Astrocyte (in vitro differentiated cells and primary cell): ENCODE data around the gene HK3. TPM values are rescaled to one million over a fixed set of nuclear protein-coding genes. Genes with fewer than 3 reads are reported as not detected.

Experiments used
- DNase-seq: peaks from one replicate; pipeline ENCODE4 v3.0.0-alpha.2; 2010; ENCODE audit warnings: low read depth
- FAIRE-seq: peaks from 2 replicates; lab custom pipeline; 2011; peaks lifted over from hg19 to GRCh38; lab: Jason Lieb, UNC
- H2AFZ ChIP-seq: 2 replicates; pipeline ENCODE4 v1.6.0; 2012; ENCODE audit warnings: low read depth, low read length, inconsistent platforms
- H3K27ac ChIP-seq: 2 replicates; pipeline ENCODE4 v1.5.1; 2011; ENCODE audit warnings: low read depth, low read length, inconsistent platforms
- H3K27me3 ChIP-seq: 2 replicates; pipeline ENCODE4 v1.6.0; 2011; ENCODE audit warnings: low read length, inconsistent platforms; ENCODE audit not compliant: insufficient read depth
- H3K36me3 ChIP-seq: 2 replicates; pipeline ENCODE4 v1.5.1; 2011; ENCODE audit warnings: low read length, inconsistent platforms; ENCODE audit not compliant: insufficient read depth
- H3K4me1 ChIP-seq: 2 replicates; pipeline ENCODE4 v1.5.1; 2011; ENCODE audit warnings: low read length, inconsistent platforms; ENCODE audit not compliant: insufficient read depth
- H3K4me2 ChIP-seq: 2 replicates; pipeline ENCODE4 v1.6.0; 2012; ENCODE audit warnings: low read length, inconsistent platforms
- H3K4me3 ChIP-seq: 2 replicates; pipeline ENCODE4 v1.5.1; 2011; ENCODE audit warnings: low read depth, mild to moderate bottlenecking, low read length, inconsistent platforms; ENCODE audit not compliant: insufficient read depth
- H3K79me2 ChIP-seq: 2 replicates; pipeline ENCODE4 v1.6.0; 2012; ENCODE audit warnings: mild to moderate bottlenecking, low read length, inconsistent platforms; ENCODE audit not compliant: insufficient read depth
- H3K9ac ChIP-seq: 2 replicates; pipeline ENCODE4 v1.6.0; 2012; ENCODE audit warnings: mild to moderate bottlenecking, low read length, inconsistent platforms
- H3K9me3 ChIP-seq: 2 replicates; pipeline ENCODE4 v1.5.1; 2012; ENCODE audit warnings: low read depth, mild to moderate bottlenecking, low read length, inconsistent platforms; ENCODE audit not compliant: insufficient read depth
- H4K20me1 ChIP-seq: 2 replicates; pipeline ENCODE4 v1.6.0; 2012; ENCODE audit warnings: low read length, inconsistent platforms; ENCODE audit not compliant: insufficient read depth
- H3K27ac Mint-ChIP-seq: one replicate; pipeline ENCODE4 v1.8.0; 2021; ENCODE audit warnings: mild to moderate bottlenecking, mixed read lengths; ENCODE audit not compliant: unreplicated experiment
- H3K27me3 Mint-ChIP-seq: one replicate; pipeline ENCODE4 v1.8.0; 2021; ENCODE audit warnings: low read depth, mixed read lengths; ENCODE audit not compliant: unreplicated experiment
- H3K36me3 Mint-ChIP-seq: one replicate; pipeline ENCODE4 v1.8.0; 2021; ENCODE audit warnings: low read depth, mixed read lengths; ENCODE audit not compliant: unreplicated experiment
- H3K4me1 Mint-ChIP-seq: one replicate; pipeline ENCODE4 v1.8.0; 2021; ENCODE audit warnings: low read depth, mixed read lengths; ENCODE audit not compliant: unreplicated experiment
- H3K4me3 Mint-ChIP-seq: one replicate; pipeline ENCODE4 v1.8.0; 2021; ENCODE audit warnings: mild to moderate bottlenecking, moderate library complexity, mixed read lengths; ENCODE audit not compliant: unreplicated experiment
- H3K9me3 Mint-ChIP-seq: one replicate; pipeline ENCODE4 v1.8.0; 2021; ENCODE audit warnings: mild to moderate bottlenecking, mixed read lengths; ENCODE audit not compliant: unreplicated experiment
- CTCF ChIP-seq: IDR thresholded peaks from 2 replicates; pipeline ENCODE4 v1.5.1; 2011; ENCODE audit warnings: low read depth, mild to moderate bottlenecking, inconsistent platforms, low read length, moderate library complexity; ENCODE audit not compliant: insufficient read depth
- EZH2 ChIP-seq: IDR thresholded peaks from 2 replicates; pipeline ENCODE4 v1.6.1; 2012; ENCODE audit warnings: mild to moderate bottlenecking, low read length, inconsistent platforms; ENCODE audit not compliant: insufficient read depth
- total RNA-seq: library from RNA; stranded (reverse); gene quantifications from 2 replicates; pipeline ENCODE4 v1.2.1, GENCODE V29; 2021

HK3 gene
- total RNA-seq, 1 donor from 2014 or later, result not detected

- no peak for FAIRE-seq
- no peaks in the 10 kb centered on the region for H3K79me2 ChIP-seq
These were observed 45.9 kb downstream of the HK3 start for GRCh38 chr5:176853151-176853778.

GRCh38 chr5:176851871-176852658, 47.1 kb downstream of the HK3 start:
- no peaks in the 10 kb centered on the region for H3K36me3 Mint-ChIP-seq
- no peak overlapping the region for H3K4me3 Mint-ChIP-seq
- H4K20me1 ChIP-seq, result no peaks in the 10 kb centered on the region
- H3K4me1 Mint-ChIP-seq, result peaks cover 4% of the 10 kb centered on the region
- H3K4me2 ChIP-seq, result no peak overlapping the region
- H3K9ac ChIP-seq, result no peak overlapping the region
- FAIRE-seq (no peak), DNase-seq (no peak)
- peaks cover 7% of the 10 kb centered on the region for H3K27me3 ChIP-seq
- H2AFZ ChIP-seq, result no peak overlapping the region
- no peaks in the 10 kb centered on the region for H3K36me3 ChIP-seq
- H3K27ac ChIP-seq, result no peak overlapping the region
- H3K27me3 Mint-ChIP-seq, result peaks cover 48% of the 10 kb centered on the region
- H3K9me3 Mint-ChIP-seq, result no peaks in the 10 kb centered on the region
- no peak overlapping the region for H3K4me3 ChIP-seq
- no peaks in the 10 kb centered on the region for H3K9me3 ChIP-seq
- H3K4me1 ChIP-seq, result no peaks in the 10 kb centered on the region
- no peaks in the 10 kb centered on the region for H3K79me2 ChIP-seq
- TF ChIP-seq CTCF (no peak), EZH2 (no peak)
- no peak overlapping the region for H3K27ac Mint-ChIP-seq

More at GRCh38 chr5:176853151-176853778, 45.9 kb downstream of the HK3 start:
- Histone ChIP-seq H3K4me2 (no peak overlapping the region), H2AFZ (no peak overlapping the region), H3K4me1 (no peaks in the 10 kb centered on the region), H4K20me1 (no peaks in the 10 kb centered on the region), H3K4me3 (no peak overlapping the region), H3K36me3 (no peaks in the 10 kb centered on the region), H3K9me3 (no peaks in the 10 kb centered on the region), H3K27me3 (peaks cover 11% of the 10 kb centered on the region), H3K9ac (no peak overlapping the region), H3K27ac (no peak overlapping the region)
- no peak overlapping the region for H3K4me3 Mint-ChIP-seq
- H3K9me3 Mint-ChIP-seq, result no peaks in the 10 kb centered on the region
- TF ChIP-seq CTCF (no peak), EZH2 (no peak)
- no peak for DNase-seq
- no peaks in the 10 kb centered on the region for H3K36me3 Mint-ChIP-seq
- H3K27ac Mint-ChIP-seq, result no peak overlapping the region
- H3K4me1 Mint-ChIP-seq, result peaks cover 4% of the 10 kb centered on the region
- peaks cover 60% of the 10 kb centered on the region for H3K27me3 Mint-ChIP-seq

- TF ChIP-seq CTCF, result no peak
- TF ChIP-seq EZH2, result no peak
- no peaks in the 10 kb centered on the region for H3K36me3 ChIP-seq
- H3K4me3 ChIP-seq, result no peak overlapping the region
- H3K4me2 ChIP-seq, result no peak overlapping the region
- FAIRE-seq (no peak), DNase-seq (no peak)
- no peak overlapping the region for H2AFZ ChIP-seq
- Mint-ChIP-seq H3K27me3 (peaks cover 43% of the 10 kb centered on the region), H3K36me3 (no peaks in the 10 kb centered on the region), H3K27ac (no peak overlapping the region), H3K4me3 (no peak overlapping the region), H3K9me3 (no peaks in the 10 kb centered on the region), H3K4me1 (peaks cover 4% of the 10 kb centered on the region)
- peaks cover 7% of the 10 kb centered on the region for H3K27me3 ChIP-seq
- H3K79me2 ChIP-seq, result no peaks in the 10 kb centered on the region
- H3K27ac ChIP-seq, result no peak overlapping the region
- H3K9ac ChIP-seq, result no peak overlapping the region
- H3K4me1 ChIP-seq, result no peaks in the 10 kb centered on the region
- H3K9me3 ChIP-seq, result no peaks in the 10 kb centered on the region
- no peaks in the 10 kb centered on the region for H4K20me1 ChIP-seq
These were observed 47.8 kb downstream of the HK3 start for GRCh38 chr5:176851380-176851779.
